HG02938 (cell line): ENCODE measurements around the gene SLC4A4.

Source experiments
- ATAC-seq: cut with Tn5 transposase; IDR thresholded peaks from one replicate; pipeline ENCODE4 v1.9.1; 2021; ENCODE audit warnings: mild to moderate bottlenecking, moderate library complexity; ENCODE audit not compliant: unreplicated experiment

The SLC4A4 gene

GRCh38 chr4:71526637-71527406 is 188.0 kb downstream of the SLC4A4 start:
- no peak for ATAC-seq

- ATAC-seq: no peak
These were observed 193.6 kb downstream of the SLC4A4 start for GRCh38 chr4:71532407-71532806.

- no peak for ATAC-seq
These were observed 194.3 kb downstream of the SLC4A4 start for GRCh38 chr4:71533121-71533520.

GRCh38 chr4:71537551-71538065 is 198.8 kb downstream of the SLC4A4 start:
- ATAC-seq: no peak

DNA sequence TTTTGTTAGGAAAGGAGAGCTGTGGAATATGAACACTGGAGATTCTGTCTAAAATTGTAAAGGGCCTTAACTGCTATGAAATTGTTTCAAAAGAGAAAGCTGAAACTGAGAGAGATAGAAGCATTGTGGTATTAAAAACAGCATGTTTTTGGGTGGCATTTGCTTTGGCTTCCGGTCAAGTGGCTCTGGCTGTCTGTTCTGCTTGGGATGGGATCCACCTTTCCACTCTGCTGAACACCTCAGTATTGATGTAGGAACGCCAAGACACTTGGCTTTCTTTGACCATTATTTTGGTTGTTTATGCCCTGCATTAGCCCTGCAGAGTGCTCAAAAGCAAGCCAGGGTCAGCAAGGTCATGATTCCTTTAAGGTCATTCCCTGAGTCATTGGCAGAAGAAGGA is 199.7 kb downstream of the SLC4A4 start:
- ATAC-seq: no peak

GRCh38 chr4:71540749-71541269 is 202.0 kb downstream of the SLC4A4 start:
- ATAC-seq: peak; percentile 76

DNA sequence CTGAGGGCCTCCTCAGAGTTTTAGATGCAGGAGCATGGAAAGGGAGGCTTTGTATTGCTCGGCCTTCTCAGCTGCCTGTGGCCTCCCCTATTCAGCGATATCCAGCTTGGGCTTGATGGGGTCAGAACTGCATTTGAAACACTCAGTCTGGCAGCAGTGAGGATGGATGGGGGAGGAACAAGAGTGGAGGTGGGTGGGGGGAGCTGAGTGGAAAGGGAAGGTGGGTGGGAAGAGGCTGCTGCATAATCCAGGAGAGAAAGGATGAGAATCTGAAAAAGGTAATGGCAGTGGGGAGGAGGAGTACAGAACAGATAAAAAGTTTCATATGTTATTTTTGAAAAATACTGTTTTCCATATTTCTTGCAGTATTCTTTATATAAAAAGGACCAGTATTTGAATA is 202.7 kb downstream of the SLC4A4 start:
- no peak for ATAC-seq

- no peak for ATAC-seq
These were observed 206.3 kb downstream of the SLC4A4 start for GRCh38 chr4:71545168-71545567.

GRCh38 chr4:71549516-71550160 is 210.8 kb downstream of the SLC4A4 start:
- no peak for ATAC-seq

- no peak for ATAC-seq
These were observed 211.7 kb downstream of the SLC4A4 start for GRCh38 chr4:71550220-71551165.

DNA sequence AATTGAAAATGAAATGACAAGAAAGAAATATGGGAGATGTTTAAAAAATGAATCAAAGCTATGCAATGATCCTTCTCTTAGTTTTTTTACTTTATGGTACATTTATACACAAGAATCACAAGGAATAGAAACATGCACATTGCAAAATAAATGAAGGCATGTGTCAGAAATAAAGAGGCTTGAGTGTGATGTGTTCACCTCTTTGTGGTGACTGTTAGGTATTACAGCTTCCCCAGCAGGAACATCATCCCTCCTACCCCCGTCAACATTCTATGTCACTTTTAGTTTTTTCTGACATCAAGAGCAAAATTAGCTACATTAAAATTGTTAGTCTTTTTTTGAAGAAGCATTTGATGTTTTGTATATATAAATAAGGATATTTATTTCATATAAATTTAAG is 214.8 kb downstream of the SLC4A4 start:
- ATAC-seq: no peak

DNA sequence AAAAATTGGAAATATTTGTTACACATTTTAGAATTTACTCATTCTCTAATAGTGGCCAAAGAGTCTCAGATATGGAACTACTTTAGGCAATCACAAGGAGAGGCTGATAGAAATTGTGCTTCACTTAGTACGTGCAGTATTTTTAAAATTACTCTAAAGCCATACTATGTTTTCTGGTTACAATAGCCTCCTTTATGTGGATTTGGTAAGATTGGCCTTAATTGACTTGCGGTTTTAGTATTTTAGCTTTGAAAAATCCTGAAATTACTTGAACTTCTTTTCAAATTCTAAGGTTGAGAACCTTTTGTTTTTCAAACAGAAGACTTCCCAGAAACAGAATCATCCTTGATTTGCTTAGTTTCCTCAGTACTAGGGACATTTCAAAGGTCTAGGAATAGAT is 215.2 kb downstream of the SLC4A4 start:
- ATAC-seq: no peak

DNA sequence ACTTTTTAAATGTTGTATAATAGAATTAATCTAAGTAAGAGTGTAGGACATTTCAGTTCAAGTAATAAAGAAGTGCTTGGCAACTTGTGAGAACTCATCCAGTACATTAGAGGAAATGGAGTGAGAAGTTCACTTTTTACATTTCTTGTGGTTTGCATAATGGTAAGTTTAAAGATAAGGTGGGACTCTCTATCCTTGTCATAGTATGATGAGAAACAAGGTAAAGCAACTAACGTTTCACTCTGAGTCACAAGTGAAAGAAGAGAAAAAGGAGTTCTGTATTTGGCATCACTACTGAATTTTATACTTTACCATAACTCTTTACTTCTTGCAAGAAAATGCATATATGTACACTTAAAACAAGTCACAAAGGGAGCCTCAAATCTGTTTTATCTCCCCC is 219.4 kb downstream of the SLC4A4 start:
- peak; percentile 88 for ATAC-seq

DNA sequence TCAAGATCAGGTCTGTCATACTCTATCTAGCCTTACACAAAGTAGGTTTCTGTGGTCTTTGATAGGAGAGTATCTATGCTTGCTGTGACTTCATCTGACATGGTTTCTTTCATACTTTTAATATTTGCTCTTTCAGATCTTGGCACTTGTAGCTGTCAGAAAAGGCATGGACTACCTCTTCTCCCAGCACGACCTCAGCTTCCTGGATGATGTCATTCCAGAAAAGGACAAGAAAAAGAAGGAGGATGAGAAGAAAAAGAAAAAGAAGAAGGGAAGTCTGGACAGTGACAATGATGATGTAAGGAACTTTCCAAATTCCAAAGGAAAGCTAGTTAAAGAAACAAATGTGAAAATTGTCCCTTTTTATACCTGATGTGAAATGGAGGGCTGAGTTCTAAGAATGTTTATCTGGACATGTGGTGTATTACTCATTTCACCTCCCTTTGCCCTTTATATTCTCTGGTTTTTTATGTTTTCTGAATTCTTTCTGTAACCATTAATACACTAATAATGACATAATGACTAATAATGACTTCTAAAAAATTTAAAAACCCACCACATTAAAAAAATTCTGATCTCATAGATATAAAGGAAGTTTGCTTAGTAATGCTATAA is 221.2 kb downstream of the SLC4A4 start:
- ATAC-seq: peak; percentile 35

DNA sequence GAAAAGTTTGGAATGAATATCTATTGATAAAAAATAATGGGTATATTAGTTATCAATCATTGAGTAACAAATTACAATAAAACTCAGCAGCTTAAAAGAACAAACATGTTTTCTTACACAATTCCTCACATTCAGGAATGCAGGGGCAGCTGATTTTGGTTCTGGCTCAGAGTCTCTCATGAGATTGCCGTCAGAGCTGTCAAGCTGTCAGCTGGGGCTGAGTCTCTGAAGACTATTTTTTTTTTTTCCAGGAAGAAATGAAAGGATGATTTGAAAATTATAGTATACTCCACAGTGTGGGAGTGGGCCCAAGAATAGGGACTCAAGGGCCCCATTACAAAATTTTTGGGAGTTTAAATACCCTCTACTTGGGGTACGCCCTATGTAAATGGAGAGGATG is 226.0 kb downstream of the SLC4A4 start:
- ATAC-seq: no peak

GRCh38 chr4:71566856-71567255 is 228.0 kb downstream of the SLC4A4 start:
- no peak for ATAC-seq

GRCh38 chr4:71568131-71568530 is 229.3 kb downstream of the SLC4A4 start:
- ATAC-seq: no peak

DNA sequence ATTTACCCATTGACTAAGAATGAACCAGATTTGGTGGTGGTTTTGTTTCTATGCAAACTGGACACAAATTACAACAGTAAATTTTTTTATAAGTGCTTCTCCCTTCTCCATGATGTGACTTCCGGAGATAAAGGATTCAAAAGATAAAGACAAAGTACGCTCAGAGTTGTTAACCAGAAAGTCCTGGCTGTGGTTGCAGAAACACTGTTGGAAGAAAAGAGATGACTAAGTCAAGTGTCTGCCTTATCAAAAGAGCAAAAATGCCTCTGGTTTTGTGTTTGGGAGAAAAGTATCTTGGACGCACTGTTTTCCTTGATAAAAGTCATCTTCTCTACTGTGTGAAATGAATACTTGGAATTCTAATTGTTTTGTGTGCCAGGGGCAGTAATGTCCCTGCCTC is 231.7 kb downstream of the SLC4A4 start:
- ATAC-seq: no peak

DNA sequence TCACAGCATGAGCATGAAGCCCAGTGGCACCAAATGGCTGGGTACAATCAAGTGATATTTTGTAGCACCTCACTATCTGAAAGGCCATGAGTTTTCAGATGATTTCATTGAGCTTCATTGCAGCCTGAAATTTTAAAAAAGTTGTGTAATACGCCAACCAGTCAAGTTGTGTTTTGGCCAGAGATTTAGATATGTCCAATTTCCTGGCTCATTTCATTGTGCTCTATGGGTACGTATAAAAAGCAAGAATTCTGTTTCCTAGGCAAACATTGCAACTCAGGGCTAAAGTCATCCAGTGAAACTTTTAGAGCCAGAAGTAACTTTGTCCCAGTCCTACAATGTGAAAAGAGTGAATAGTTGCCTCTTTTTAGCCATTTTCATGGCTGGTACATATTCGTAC is 232.5 kb downstream of the SLC4A4 start:
- ATAC-seq: no peak

DNA sequence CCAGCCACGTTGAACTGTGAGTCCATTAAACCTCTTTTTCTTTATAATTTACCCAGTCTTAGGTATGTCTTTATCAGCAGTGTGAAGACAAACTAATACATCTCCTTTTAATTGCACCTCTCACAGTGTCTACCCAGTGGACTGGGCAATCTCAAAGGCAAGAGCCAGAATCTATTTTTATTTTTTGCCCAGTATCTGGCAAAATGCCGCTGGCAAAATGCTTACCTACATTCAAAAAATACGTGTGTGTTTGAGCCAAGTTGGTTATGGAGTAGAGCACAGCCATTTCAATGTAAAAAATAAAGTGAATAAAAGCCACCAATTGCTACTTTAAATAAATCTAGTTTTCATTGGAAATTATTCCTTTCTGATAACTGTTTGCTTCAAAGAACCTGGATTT is 245.2 kb downstream of the SLC4A4 start:
- no peak for ATAC-seq

DNA sequence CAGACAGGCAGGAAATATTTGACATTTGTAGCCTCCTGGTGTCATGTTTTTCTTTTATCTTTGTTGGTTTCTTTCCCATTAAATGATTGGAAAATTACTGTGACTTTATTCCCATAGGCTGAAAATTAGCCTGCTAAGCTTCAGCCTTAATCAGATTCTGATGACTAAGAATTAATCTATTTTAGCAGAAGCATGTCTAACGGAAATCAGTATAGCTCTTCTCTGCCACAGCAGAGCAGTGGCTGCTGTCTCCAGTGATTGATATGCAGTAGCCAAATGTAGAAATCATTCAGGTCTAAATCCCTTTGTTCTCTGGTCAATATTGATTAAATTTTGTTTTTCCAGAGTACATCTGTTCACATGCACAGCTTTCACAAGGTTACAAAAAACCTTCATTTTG is 245.8 kb downstream of the SLC4A4 start:
- no peak for ATAC-seq
